VCaP (cell line): ENCODE data around the gene RPSA.

Experiments used
- H3K27ac ChIP-seq: fragments of 450-650 bp; 2 replicates; pipeline ENCODE4 v1.5.1; 2017
- TF ChIP-seq, protein P1 (sequence below): fragments of 450-650 bp; conservative IDR thresholded peaks from 2 replicates; pipeline ENCODE4 v1.5.1; 2017; ENCODE audit warnings: mild to moderate bottlenecking, moderate library complexity

Gene RPSA

DNA sequence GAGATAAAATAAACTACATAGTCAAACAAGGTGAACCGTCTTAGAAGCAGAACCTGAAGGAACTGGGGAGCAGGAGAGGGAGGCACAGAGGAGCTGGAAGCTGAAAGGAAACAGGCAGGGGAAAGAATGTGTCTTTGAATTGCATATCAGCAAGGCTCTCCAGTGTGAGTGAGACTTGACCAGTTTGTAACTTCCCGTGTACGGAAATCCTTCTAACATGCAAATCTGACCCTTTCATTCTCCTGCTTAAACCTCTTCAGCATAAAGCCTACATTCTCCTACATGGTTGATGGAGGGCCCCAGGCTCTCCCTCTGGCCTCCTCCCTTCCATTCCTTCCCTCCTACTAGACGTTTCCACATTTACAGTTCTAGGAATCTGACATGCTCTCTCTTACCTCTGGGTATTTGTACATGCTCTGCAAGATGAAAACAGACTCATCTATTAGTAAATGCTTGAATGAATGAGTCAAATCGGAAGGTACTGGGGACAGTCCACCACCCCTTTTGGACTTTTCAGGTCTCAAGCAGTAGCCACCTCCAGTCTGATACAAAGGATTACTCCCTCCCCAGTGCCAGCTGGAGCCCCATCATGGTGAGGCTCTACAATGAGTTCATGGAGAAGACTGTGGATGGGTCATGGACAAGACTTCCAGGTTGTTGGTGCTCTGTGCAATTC is 29.4 kb upstream of the RPSA start:
- TF ChIP-seq, protein P1, sequence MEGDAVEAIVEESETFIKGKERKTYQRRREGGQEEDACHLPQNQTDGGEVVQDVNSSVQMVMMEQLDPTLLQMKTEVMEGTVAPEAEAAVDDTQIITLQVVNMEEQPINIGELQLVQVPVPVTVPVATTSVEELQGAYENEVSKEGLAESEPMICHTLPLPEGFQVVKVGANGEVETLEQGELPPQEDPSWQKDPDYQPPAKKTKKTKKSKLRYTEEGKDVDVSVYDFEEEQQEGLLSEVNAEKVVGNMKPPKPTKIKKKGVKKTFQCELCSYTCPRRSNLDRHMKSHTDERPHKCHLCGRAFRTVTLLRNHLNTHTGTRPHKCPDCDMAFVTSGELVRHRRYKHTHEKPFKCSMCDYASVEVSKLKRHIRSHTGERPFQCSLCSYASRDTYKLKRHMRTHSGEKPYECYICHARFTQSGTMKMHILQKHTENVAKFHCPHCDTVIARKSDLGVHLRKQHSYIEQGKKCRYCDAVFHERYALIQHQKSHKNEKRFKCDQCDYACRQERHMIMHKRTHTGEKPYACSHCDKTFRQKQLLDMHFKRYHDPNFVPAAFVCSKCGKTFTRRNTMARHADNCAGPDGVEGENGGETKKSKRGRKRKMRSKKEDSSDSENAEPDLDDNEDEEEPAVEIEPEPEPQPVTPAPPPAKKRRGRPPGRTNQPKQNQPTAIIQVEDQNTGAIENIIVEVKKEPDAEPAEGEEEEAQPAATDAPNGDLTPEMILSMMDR, result no peak
- no peak overlapping the region for H3K27ac ChIP-seq

DNA sequence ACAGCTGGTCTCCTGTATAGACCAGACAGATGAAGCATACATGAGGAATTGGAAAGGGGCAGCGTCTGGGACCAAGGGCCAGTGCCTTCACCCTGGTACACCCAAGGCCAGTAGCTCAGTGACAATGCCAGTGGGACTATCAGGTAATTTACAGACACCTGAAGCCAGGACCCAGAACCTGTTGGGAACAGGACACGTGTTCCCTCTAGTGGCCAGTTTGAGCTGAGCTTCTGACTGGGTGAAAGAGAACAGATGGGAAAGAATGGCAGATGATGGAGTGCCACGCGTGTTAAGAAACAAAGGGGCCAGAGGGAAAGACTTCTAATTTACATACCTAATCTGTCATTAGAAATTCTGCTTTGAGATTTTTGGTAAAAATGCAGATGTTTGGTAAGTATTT is 28.4 kb upstream of the RPSA start:
- H3K27ac ChIP-seq, result no peak overlapping the region
- TF ChIP-seq, protein P1, result peak; percentile 98

DNA sequence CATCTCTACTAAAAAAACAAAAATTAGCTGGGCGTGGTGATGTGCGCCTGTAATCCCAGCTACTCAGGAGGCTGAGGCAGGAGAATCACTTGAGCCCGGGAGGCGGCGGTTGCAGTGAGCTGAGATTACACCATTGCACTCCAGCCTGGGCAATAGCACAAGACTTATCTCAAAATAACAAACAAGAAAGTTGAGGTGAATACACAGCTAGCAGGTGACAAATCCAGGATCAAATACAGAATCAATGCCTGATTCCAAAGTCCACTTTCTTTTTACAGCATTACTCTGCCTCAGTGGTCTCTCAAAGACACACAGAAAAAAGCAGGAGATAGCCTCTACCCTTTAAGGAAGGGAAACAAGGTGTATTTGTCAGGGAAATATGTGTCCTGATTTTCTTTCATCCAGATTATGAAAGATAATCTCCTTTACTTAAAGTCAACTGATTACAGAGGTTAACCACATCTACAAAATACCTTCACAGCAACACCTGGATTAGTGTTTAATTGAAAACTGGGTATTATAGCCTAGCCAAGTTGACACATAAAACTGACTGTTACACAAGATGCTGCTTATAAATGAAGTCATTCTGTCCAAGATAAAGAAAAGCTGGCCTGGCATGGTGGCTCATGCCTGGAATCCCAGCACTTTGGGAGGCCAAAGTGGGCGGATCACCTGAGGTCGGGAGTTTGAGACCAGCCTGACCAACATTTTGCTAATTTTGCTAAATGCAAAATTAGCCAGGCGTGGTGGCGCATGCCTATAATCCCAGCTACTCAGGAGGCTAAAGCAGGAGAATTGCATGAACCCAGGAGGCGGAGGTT is 27.4 kb upstream of the RPSA start:
- no peak overlapping the region for H3K27ac ChIP-seq
- TF ChIP-seq, protein P1, result no peak

DNA sequence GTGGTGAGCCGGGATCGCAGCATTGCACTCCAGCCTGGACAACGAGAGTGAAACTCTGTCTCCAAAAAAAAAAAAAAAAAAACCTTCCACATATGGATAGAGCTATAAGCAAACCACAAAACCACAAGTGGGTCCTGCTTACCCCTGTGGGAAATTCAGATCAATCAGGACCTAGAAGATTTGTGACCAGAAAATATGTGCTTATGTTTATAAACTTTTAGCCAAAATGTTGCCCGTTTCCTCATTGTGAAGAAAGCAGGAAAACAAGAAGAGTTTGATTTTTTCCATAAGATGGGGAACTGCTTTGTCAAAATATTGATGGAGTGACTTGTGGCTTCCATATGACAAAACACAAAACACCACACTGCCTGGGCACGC is 26.8 kb upstream of the RPSA start:
- TF ChIP-seq, protein P1, result no peak
- no peak overlapping the region for H3K27ac ChIP-seq

DNA sequence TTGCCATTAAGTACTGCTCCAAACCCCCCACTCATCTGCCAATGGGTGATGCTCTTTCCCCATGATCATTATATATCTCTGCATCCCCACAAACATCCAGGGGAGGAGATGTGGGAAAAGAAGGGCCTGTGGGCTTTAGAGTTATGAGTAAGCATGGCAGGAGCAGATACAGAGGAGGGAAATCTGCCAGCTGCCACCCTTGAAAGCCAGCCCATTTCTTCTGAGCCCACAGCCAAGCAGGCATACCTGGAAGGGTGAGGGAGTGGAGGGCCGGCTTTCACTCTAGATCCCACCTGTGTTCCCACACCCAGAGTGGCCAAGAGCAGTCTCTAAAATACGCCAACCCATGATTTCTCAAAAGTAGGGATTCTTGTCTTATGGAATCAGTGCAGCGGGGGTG is 25.1 kb upstream of the RPSA start:
- TF ChIP-seq, protein P1, result no peak
- peak overlapping the region; percentile 97 for H3K27ac ChIP-seq

DNA sequence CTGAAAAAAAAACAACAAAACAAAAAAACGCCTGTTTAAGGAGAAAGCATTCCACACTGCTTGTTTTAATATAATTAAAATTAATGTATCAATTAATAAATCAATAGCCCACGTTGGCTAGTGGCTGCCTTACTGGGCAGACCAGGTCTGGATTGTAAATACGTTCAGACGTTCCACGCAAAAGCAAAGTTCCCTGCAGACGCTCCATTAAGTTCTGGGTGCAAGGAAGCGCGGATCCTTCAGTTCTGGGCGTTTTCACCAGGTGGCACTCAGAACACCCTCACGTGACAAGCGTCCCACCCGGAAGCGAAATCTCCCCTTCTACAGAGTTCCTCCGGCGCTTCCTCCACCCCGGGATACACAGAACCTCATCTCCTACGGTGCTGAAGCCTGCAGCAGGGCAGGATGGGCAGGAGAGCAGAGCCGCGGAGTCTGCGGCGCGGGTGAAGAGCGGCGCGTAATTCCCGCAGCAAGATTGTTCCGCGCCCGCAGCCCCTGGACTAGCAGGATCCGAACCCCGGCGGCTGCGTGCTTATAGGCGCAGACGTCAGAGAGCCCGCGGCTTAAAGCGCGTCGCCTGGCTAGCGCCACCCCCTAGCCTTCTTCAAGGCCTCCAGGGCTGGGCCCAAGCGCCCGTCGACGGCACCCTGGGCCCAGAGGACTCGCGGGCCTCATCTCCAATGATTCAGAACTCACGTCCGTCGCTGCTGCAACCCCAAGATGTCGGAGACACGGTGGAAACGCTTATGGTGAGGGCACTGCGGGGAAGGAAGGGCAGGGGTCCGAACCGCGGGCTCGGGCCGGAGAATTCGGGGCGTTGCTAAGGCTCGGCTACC is 23.3 kb upstream of the RPSA start, which contains the start of gene SLC25A38:
Gene SLC25A38 (plus strand): TSS at position 326 of the 836 bp plus-strand sequence. CDS start 355 bp downstream, at position 681.
- TF ChIP-seq, protein P1, result peak; percentile 27; the same call in 1 of the 2 replicates
- H3K27ac ChIP-seq, result peak within 1 kb of the TSS; percentile 97
